Activated B cell treated with CpG ODN at 0.5 μM for 24 hours (primary cell): ENCODE data around the gene KRTAP4-12. TPM values are rescaled to one million over a fixed set of nuclear protein-coding genes. Genes with fewer than 3 reads are reported as not detected.
"Not testable (repeated sequence)": the region's sequence is repeated elsewhere in the genome, so short reads cannot be mapped to it uniquely, and the experiment has no call there.

Experiments
- ATAC-seq: fragments of 200-7000 bp; cut with Tn5 transposase; one replicate; pipeline ENCODE4 v1.10.0; 2021; ENCODE audit warnings: low read depth, mild to moderate bottlenecking, moderate library complexity
- CTCF ChIA-PET: fragments of 350-600 bp; sonication (Branson Sonifier 250); formaldehyde crosslinking; loops from one replicate; lab custom pipeline; 2021; ENCODE audit warnings: antibody characterized with exemption; lab: Charles Lee
- POLR2A ChIA-PET: fragments of 350-600 bp; sonication (Branson Sonifier 250); formaldehyde crosslinking; loops from one replicate; lab custom pipeline; 2021; ENCODE audit warnings: antibody characterized with exemption; lab: Charles Lee
- DNase-seq: peaks from one replicate; pipeline ENCODE4 v3.0.0; 2022
- H3K27ac Mint-ChIP-seq: one replicate; pipeline ENCODE4 v1.8.0; 2020; ENCODE audit warnings: mixed read lengths
- H3K27me3 Mint-ChIP-seq: one replicate; pipeline ENCODE4 v1.8.0; 2021; ENCODE audit warnings: mixed read lengths
- H3K36me3 Mint-ChIP-seq: one replicate; pipeline ENCODE4 v1.8.0; 2021; ENCODE audit warnings: low read depth, mixed read lengths
- H3K4me1 Mint-ChIP-seq: one replicate; pipeline ENCODE4 v1.8.0; 2021; ENCODE audit warnings: mixed read lengths
- H3K4me3 Mint-ChIP-seq: one replicate; pipeline ENCODE4 v1.8.0; 2020; ENCODE audit warnings: mild to moderate bottlenecking, mixed read lengths
- H3K9me3 Mint-ChIP-seq: one replicate; pipeline ENCODE4 v1.8.0; 2020; ENCODE audit warnings: mixed read lengths
- CTCF ChIP-seq: fragments of 200-600 bp; IDR thresholded peaks from one replicate; pipeline ENCODE4 v1.8.0; 2022; ENCODE audit warnings: antibody characterized with exemption, mild to moderate bottlenecking
- intact Hi-C: fragments of 100-400 bp; cut with micrococcal nuclease; formaldehyde crosslinking; loops from one replicate; pipeline ENCODE4 v1.15.1; 2024
- total RNA-seq: library from RNA; stranded (reverse); gene quantifications from 2 replicates; pipeline ENCODE4 v1.2.3, GENCODE V29; 2022

KRTAP4-12 gene
- total RNA-seq, 1 donor from 2014 or later, result not detected

- H3K4me1 Mint-ChIP-seq, CTCF ChIA-PET, POLR2A ChIA-PET, H3K27ac Mint-ChIP-seq, H3K9me3 Mint-ChIP-seq, intact Hi-C loops, DNase-seq, ATAC-seq, H3K4me3 Mint-ChIP-seq, H3K36me3 Mint-ChIP-seq: not testable (repeated sequence)
- H3K27me3 Mint-ChIP-seq, result peaks cover 12% of the 10 kb centered on the region
These were observed 40.6 kb downstream of the KRTAP4-12 start for GRCh38 chr17:41083427-41083826.

- intact Hi-C loops, result no loop called here
- H3K27me3 Mint-ChIP-seq, result peaks cover 16% of the 10 kb centered on the region
- ATAC-seq, result no peak
- H3K36me3 Mint-ChIP-seq, result no peaks in the 10 kb centered on the region
- no peaks in the 10 kb centered on the region for H3K9me3 Mint-ChIP-seq
- ChIA-PET POLR2A (no interaction called here), CTCF (no interaction called here)
- no peak overlapping the region for H3K4me3 Mint-ChIP-seq
- H3K4me1 Mint-ChIP-seq, result no peaks in the 10 kb centered on the region
- DNase-seq, result no peak
- TF ChIP-seq CTCF, result no peak
- H3K27ac Mint-ChIP-seq, result no peak overlapping the region
These were observed 41.4 kb downstream of the KRTAP4-12 start for GRCh38 chr17:41082626-41083025.

- CTCF ChIA-PET, result no interaction called here
- DNase-seq (no peak), ATAC-seq (no peak)
- H3K27me3 Mint-ChIP-seq, result peaks cover 20% of the 10 kb centered on the region
- H3K4me1 Mint-ChIP-seq, result no peaks in the 10 kb centered on the region
- TF ChIP-seq CTCF, result no peak
- H3K9me3 Mint-ChIP-seq, result no peaks in the 10 kb centered on the region
- POLR2A ChIA-PET, result no interaction called here
- no peak overlapping the region for H3K27ac Mint-ChIP-seq
- H3K36me3 Mint-ChIP-seq, result no peaks in the 10 kb centered on the region
- H3K4me3 Mint-ChIP-seq, result no peak overlapping the region
- intact Hi-C loops, result no loop called here
These were observed 47.2 kb downstream of the KRTAP4-12 start for GRCh38 chr17:41076788-41077187.

- H3K27me3 Mint-ChIP-seq, result peaks cover 15% of the 10 kb centered on the region
- H3K9me3 Mint-ChIP-seq, result no peaks in the 10 kb centered on the region
- intact Hi-C loops, result no loop called here
- no peaks in the 10 kb centered on the region for H3K36me3 Mint-ChIP-seq
- ChIA-PET CTCF (no interaction called here), POLR2A (no interaction called here)
- no peak for ATAC-seq
- no peak overlapping the region for H3K27ac Mint-ChIP-seq
- H3K4me3 Mint-ChIP-seq, result no peak overlapping the region
- H3K4me1 Mint-ChIP-seq, result no peaks in the 10 kb centered on the region
- TF ChIP-seq CTCF, result no peak
- DNase-seq, result no peak
These were observed 50.3 kb downstream of the KRTAP4-12 start for GRCh38 chr17:41073676-41074075.

Other genes starting within 250 kb of the KRTAP4-12 start
- not detected in 2 replicates for gene KRT20, start 238.9 kb downstream of the KRTAP4-12 start, total RNA-seq
- gene KRT23, start 186.5 kb downstream of the KRTAP4-12 start, total RNA-seq, result not detected in 2 replicates
- gene KRT39, start 157.2 kb downstream of the KRTAP4-12 start, total RNA-seq, result not detected in 2 replicates
- gene KRT40, start 139.9 kb downstream of the KRTAP4-12 start, total RNA-seq, result not detected in 2 replicates
- gene KRTAP3-3, start 130.0 kb downstream of the KRTAP4-12 start, total RNA-seq, result not detected in 2 replicates
- gene KRTAP3-2, start 124.3 kb downstream of the KRTAP4-12 start, total RNA-seq, result not detected in 2 replicates
- gene KRTAP3-1, start 115.1 kb downstream of the KRTAP4-12 start, total RNA-seq, result not detected in 2 replicates
- gene KRTAP1-5, start 97.0 kb downstream of the KRTAP4-12 start, total RNA-seq, result not detected in 2 replicates
- gene KRTAP1-4, start 94.0 kb downstream of the KRTAP4-12 start, total RNA-seq, result not detected in 2 replicates
- gene KRTAP1-3, start 89.3 kb downstream of the KRTAP4-12 start, total RNA-seq, result not detected in 2 replicates
- gene KRTAP1-1, start 82.7 kb downstream of the KRTAP4-12 start, total RNA-seq, result not detected in 2 replicates
- not detected in 2 replicates for gene KRTAP2-1, start 76.9 kb downstream of the KRTAP4-12 start, total RNA-seq
- gene KRTAP2-2, start 69.0 kb downstream of the KRTAP4-12 start, total RNA-seq, result not detected in 2 replicates
- not detected in 2 replicates for gene KRTAP2-3, start 64.1 kb downstream of the KRTAP4-12 start, total RNA-seq
- gene KRTAP2-4, start 58.3 kb downstream of the KRTAP4-12 start, total RNA-seq, result not detected in 2 replicates
- not detected in 2 replicates for gene KRTAP4-7, start 40.0 kb downstream of the KRTAP4-12 start, total RNA-seq
- not detected in 2 replicates for gene KRTAP4-8, start 26.0 kb downstream of the KRTAP4-12 start, total RNA-seq
- gene KRTAP4-16, start 22.0 kb downstream of the KRTAP4-12 start, total RNA-seq, result not detected in 2 replicates
- gene KRTAP4-9, start 18.8 kb downstream of the KRTAP4-12 start, total RNA-seq, result not detected in 2 replicates
- gene KRTAP4-11, start 5.8 kb downstream of the KRTAP4-12 start, total RNA-seq, result not detected in 2 replicates
- gene KRTAP4-6, start 16.4 kb upstream of the KRTAP4-12 start, total RNA-seq, result not detected in 2 replicates
- not detected in 2 replicates for gene KRTAP4-5, start 25.6 kb upstream of the KRTAP4-12 start, total RNA-seq
- gene KRTAP4-4, start 36.6 kb upstream of the KRTAP4-12 start, total RNA-seq, result not detected in 2 replicates
- gene KRTAP4-3, start 44.0 kb upstream of the KRTAP4-12 start, total RNA-seq, result not detected in 2 replicates
- not detected in 2 replicates for gene KRTAP4-2, start 54.0 kb upstream of the KRTAP4-12 start, total RNA-seq
- not detected in 2 replicates for gene KRTAP4-1, start 60.7 kb upstream of the KRTAP4-12 start, total RNA-seq
- gene KRTAP9-1, start 65.7 kb upstream of the KRTAP4-12 start, total RNA-seq, result not detected in 2 replicates
- not detected in 2 replicates for gene KRTAP9-2, start 102.5 kb upstream of the KRTAP4-12 start, total RNA-seq
- gene KRTAP9-3, start 108.3 kb upstream of the KRTAP4-12 start, total RNA-seq, result not detected in 2 replicates
- not detected in 2 replicates for gene KRTAP9-8, start 113.8 kb upstream of the KRTAP4-12 start, total RNA-seq
- gene KRTAP9-4, start 125.5 kb upstream of the KRTAP4-12 start, total RNA-seq, result not detected in 2 replicates
- not detected in 2 replicates for gene KRTAP9-9, start 131.2 kb upstream of the KRTAP4-12 start, total RNA-seq
- gene KRTAP9-6, start 141.2 kb upstream of the KRTAP4-12 start, total RNA-seq, result not detected in 2 replicates
- gene KRTAP9-7, start 151.5 kb upstream of the KRTAP4-12 start, total RNA-seq, result not detected in 2 replicates
- not detected in 2 replicates for gene KRTAP29-1, start 178.7 kb upstream of the KRTAP4-12 start, total RNA-seq
- gene KRTAP16-1, start 185.1 kb upstream of the KRTAP4-12 start, total RNA-seq, result not detected in 2 replicates
- not detected in 2 replicates for gene KRTAP17-1, start 191.5 kb upstream of the KRTAP4-12 start, total RNA-seq
- not detected in 2 replicates for gene KRT33A, start 226.6 kb upstream of the KRTAP4-12 start, total RNA-seq
- gene KRT33B, start 245.6 kb upstream of the KRTAP4-12 start, total RNA-seq, result not detected in 2 replicates